HG03159 (cell line): ENCODE data around the gene C11orf24.

Experiments used
- ATAC-seq: cut with Tn5 transposase; IDR thresholded peaks from one replicate; pipeline ENCODE4 v1.9.1; 2021; ENCODE audit warnings: mild to moderate bottlenecking, moderate library complexity; ENCODE audit not compliant: unreplicated experiment

The C11orf24 gene

DNA sequence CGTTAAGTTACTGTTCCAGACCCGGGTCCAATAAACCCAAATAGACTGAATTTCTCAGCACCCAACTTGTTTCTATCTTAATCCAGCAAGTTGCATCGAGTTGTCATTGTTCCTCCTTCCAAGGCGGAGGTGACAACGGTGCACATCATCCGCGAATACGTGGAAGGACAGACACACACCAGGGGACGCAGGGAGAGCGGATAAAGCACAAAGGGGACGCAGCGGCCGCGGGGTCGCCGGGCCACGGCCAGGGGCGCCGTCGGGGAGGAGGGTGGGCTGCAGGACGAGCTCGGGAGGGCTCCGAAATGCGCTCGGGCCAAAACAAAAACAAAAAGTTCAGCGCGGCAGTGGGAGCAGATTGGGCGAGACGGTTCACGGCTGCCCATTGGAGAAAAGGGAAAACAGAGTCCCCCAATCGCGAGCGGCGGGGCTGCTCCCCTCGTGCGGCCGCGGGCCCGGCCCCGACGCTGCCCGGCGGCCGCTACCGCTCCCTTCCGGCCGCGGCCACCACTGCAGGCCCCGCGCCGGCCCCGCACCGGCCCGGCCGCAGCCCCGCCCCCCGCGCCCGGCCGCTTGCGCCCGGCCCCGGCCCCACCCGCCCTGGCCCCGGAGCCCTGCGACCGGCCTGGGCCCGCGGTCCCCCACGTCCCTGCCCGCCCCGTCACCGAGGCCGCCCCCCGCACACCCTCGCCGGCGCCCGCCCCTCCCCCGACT lies 59.2 kb downstream of the C11orf24 start:
- peak; percentile 45 for ATAC-seq

- no peak for ATAC-seq
These were observed 60.2 kb downstream of the C11orf24 start for GRCh38 chr11:68211546-68211945.
